HG03095 (cell line): ENCODE results near the gene NID1.
A peak's percentile ranks its signal among the peaks of the same experiment; 100 is the strongest.
"Not testable (repeated sequence)": the region's sequence is repeated elsewhere in the genome, so short reads cannot be mapped to it uniquely, and the experiment has no call there.

ENCODE experiments used
- ATAC-seq: cut with Tn5 transposase; IDR thresholded peaks from one replicate; pipeline ENCODE4 v1.9.1; 2021; ENCODE audit warnings: moderate library complexity; ENCODE audit not compliant: unreplicated experiment

The NID1 gene

GRCh38 chr1:235971571-235972310, 93.1 kb downstream of the NID1 start:
- ATAC-seq: peak; percentile 88

- ATAC-seq: no peak
Observed at GRCh38 chr1:235971020-235971419, 93.9 kb downstream of the NID1 start.

GRCh38 chr1:235968831-235969230, 96.1 kb downstream of the NID1 start:
- ATAC-seq: no peak

GRCh38 chr1:235966134-235966533, 98.8 kb downstream of the NID1 start:
- ATAC-seq: not testable (repeated sequence)

GRCh38 chr1:235960809-235961208, 104.1 kb downstream of the NID1 start:
- ATAC-seq: no peak

GRCh38 chr1:235958021-235958420, 106.9 kb downstream of the NID1 start:
- no peak for ATAC-seq

- no peak for ATAC-seq
Observed at GRCh38 chr1:235955777-235956176, 109.1 kb downstream of the NID1 start.

GRCh38 chr1:235954306-235955283, 110.3 kb downstream of the NID1 start:
- peak; percentile 92 for ATAC-seq

- ATAC-seq: no peak
Observed at GRCh38 chr1:235953801-235954200, 111.1 kb downstream of the NID1 start.

GRCh38 chr1:235952950-235953615, 111.8 kb downstream of the NID1 start:
- peak; percentile 36 for ATAC-seq

- ATAC-seq: no peak
Observed at GRCh38 chr1:235951661-235952060, 113.2 kb downstream of the NID1 start.

GRCh38 chr1:235950318-235950717, 114.6 kb downstream of the NID1 start:
- ATAC-seq: no peak

GRCh38 chr1:235948774-235949427, 116.0 kb downstream of the NID1 start:
- no peak for ATAC-seq

- ATAC-seq: no peak
Observed at GRCh38 chr1:235947989-235948388, 116.9 kb downstream of the NID1 start.

- peak; percentile 55 for ATAC-seq
Observed at GRCh38 chr1:235946571-235946981, 118.3 kb downstream of the NID1 start.

GRCh38 chr1:235945775-235946570, 118.9 kb downstream of the NID1 start:
- peak; percentile 87 for ATAC-seq

GRCh38 chr1:235943581-235944114, 121.2 kb downstream of the NID1 start:
- no peak for ATAC-seq

- no peak for ATAC-seq
Observed at GRCh38 chr1:235942979-235943575, 121.8 kb downstream of the NID1 start.

GRCh38 chr1:235942625-235942934, 122.3 kb downstream of the NID1 start:
- no peak for ATAC-seq
